WTC11 (cell line): ENCODE results near the gene ITM2C. TPM values are rescaled to one million over a fixed set of nuclear protein-coding genes. Genes with fewer than 3 reads are reported as not detected.

Experiments used
- ATAC-seq: fragments of 200-7000 bp; cut with Tn5 transposase; 2 replicates; pipeline ENCODE4 v1.10.0; 2021; ENCODE audit warnings: mild to moderate bottlenecking, moderate library complexity
- CTCF ChIA-PET: fragments of 300-600 bp; sonication (Branson Sonifier 250); formaldehyde crosslinking; loops from one replicate; lab custom pipeline; 2021; ENCODE audit warnings: antibody characterized with exemption; lab: Charles Lee
- POLR2A ChIA-PET: fragments of 350-600 bp; sonication (Branson Sonifier 250); formaldehyde crosslinking; loops from one replicate; lab custom pipeline; 2021; ENCODE audit warnings: antibody characterized with exemption; lab: Charles Lee
- DNase-seq: peaks from one replicate; pipeline ENCODE4 v3.0.0; 2021; ENCODE audit warnings: low spot score
- H3K27ac Mint-ChIP-seq: 2 replicates; pipeline ENCODE4 v1.8.0; 2021; ENCODE audit warnings: mixed read lengths
- H3K27me3 Mint-ChIP-seq: 2 replicates; pipeline ENCODE4 v1.8.0; 2021; ENCODE audit warnings: low read depth, mild to moderate bottlenecking, moderate library complexity, mixed read lengths
- H3K36me3 Mint-ChIP-seq: 2 replicates; pipeline ENCODE4 v1.8.0; 2021; ENCODE audit warnings: mixed read lengths
- H3K4me1 Mint-ChIP-seq: 2 replicates; pipeline ENCODE4 v1.8.0; 2022; ENCODE audit warnings: mixed read lengths
- H3K4me3 Mint-ChIP-seq: 2 replicates; pipeline ENCODE4 v1.8.0; 2021; ENCODE audit warnings: mild to moderate bottlenecking, moderate library complexity, mixed read lengths
- H3K9me3 Mint-ChIP-seq: 2 replicates; pipeline ENCODE4 v1.8.0; 2021; ENCODE audit warnings: mixed read lengths
- CTCF ChIP-seq: fragments of 200-600 bp; IDR thresholded peaks from 2 replicates; pipeline ENCODE4 v1.8.0; 2022; ENCODE audit warnings: antibody characterized with exemption
- GRHL2 ChIP-seq: fragments of 250-450 bp; sonication (Bioruptor Pico); IDR thresholded peaks from 2 replicates; pipeline ENCODE4 v1.8.0; 2022; ENCODE audit warnings: mild to moderate bottlenecking, moderate library complexity; ENCODE audit not compliant: insufficient replicate concordance, severe bottlenecking
- MXD4 ChIP-seq: fragments of 250-450 bp; sonication (Bioruptor Pico); IDR thresholded peaks from 2 replicates; pipeline ENCODE4 v1.8.0; 2021; ENCODE audit warnings: mild to moderate bottlenecking, moderate library complexity, borderline replicate concordance
- NR1H2 ChIP-seq: sonication (generic); formaldehyde crosslinking; IDR thresholded peaks from 2 replicates; pipeline ENCODE4 v1.9.0; 2021; ENCODE audit warnings: mild to moderate bottlenecking, moderate library complexity, missing genetic modification reagents
- SOX15 ChIP-seq: fragments of 250-450 bp; sonication (Bioruptor Pico); IDR thresholded peaks from 2 replicates; pipeline ENCODE4 v1.9.0; 2021; ENCODE audit warnings: mild to moderate bottlenecking
- USF2 ChIP-seq: sonication (generic); formaldehyde crosslinking; IDR thresholded peaks from 2 replicates; pipeline ENCODE4 v1.8.1; 2023; ENCODE audit warnings: mild to moderate bottlenecking, missing genetic modification reagents, moderate library complexity
- ZNF281 ChIP-seq: sonication (generic); formaldehyde crosslinking; IDR thresholded peaks from 2 replicates; pipeline ENCODE4 v1.8.0; 2023; ENCODE audit warnings: mild to moderate bottlenecking, missing genetic modification reagents
- ZNF396 ChIP-seq: fragments of 250-450 bp; sonication (Bioruptor Pico); IDR thresholded peaks from 2 replicates; pipeline ENCODE4 v1.8.0; 2021; ENCODE audit warnings: mild to moderate bottlenecking, moderate library complexity, borderline replicate concordance
- ZNF416 ChIP-seq: fragments of 250-450 bp; sonication (Bioruptor Pico); IDR thresholded peaks from 2 replicates; pipeline ENCODE4 v1.9.0; 2021; ENCODE audit warnings: mild to moderate bottlenecking, inconsistent platforms
- ZNF532 ChIP-seq: fragments of 250-450 bp; sonication (Bioruptor Pico); IDR thresholded peaks from 2 replicates; pipeline ENCODE4 v1.9.0; 2021; ENCODE audit warnings: mild to moderate bottlenecking, borderline replicate concordance
- total RNA-seq: library from RNA; stranded (reverse); gene quantifications from 3 replicates; pipeline ENCODE4 v1.2.3, GENCODE V29; 2021

Gene ITM2C
- total RNA-seq, 1 experiment from 2014 or later, result 316 TPM

DNA sequence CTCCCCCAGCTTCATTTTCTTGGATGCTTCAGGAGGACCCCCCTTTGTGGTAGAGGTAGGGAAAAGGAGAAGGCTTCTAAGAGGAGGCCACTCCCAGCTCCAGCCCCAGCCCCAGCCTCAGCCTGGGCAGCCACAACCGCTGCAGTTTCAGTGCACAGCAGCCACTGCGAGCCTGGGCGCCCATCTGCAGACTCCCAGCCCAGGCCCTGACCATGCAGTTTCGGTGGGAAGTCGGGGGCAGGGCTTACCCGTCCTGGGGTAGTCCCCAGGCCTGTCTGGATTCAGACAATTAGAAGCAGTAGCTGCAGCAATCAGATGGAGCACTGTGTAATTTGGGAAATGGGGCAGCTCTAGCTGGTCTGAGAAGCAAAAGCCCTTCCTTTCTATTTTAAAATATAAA lies 28.6 kb downstream of the ITM2C start:
- Mint-ChIP-seq H3K4me1 (peaks cover 15% of the 10 kb centered on the region), H3K27me3 (no peaks in the 10 kb centered on the region; the same call in 1 of the 2 replicates), H3K27ac (no peak overlapping the region), H3K9me3 (0 out of 2 replicates have a peak, but pooled peaks cover 3% of the 10 kb centered on the region), H3K36me3 (no peaks in the 10 kb centered on the region), H3K4me3 (no peak overlapping the region)
- no peak for TF ChIP-seq NR1H2 (CRISPR knock-in tag)
- CTCF ChIA-PET, result interaction anchor here (0.7 to 3.1 kb wide), 4 partner anchors 9 to 44 kb away, joined by 3 to 14 read pairs (median 7); partner anchors contain the start of gene GPR55
- ATAC-seq (peak; percentile 71), DNase-seq (no peak)
- POLR2A ChIA-PET, result interaction anchor here (0.6 kb wide), 1 partner anchor 22 kb away, joined by 4 read pairs; no protein-coding TSS in a partner anchor

DNA sequence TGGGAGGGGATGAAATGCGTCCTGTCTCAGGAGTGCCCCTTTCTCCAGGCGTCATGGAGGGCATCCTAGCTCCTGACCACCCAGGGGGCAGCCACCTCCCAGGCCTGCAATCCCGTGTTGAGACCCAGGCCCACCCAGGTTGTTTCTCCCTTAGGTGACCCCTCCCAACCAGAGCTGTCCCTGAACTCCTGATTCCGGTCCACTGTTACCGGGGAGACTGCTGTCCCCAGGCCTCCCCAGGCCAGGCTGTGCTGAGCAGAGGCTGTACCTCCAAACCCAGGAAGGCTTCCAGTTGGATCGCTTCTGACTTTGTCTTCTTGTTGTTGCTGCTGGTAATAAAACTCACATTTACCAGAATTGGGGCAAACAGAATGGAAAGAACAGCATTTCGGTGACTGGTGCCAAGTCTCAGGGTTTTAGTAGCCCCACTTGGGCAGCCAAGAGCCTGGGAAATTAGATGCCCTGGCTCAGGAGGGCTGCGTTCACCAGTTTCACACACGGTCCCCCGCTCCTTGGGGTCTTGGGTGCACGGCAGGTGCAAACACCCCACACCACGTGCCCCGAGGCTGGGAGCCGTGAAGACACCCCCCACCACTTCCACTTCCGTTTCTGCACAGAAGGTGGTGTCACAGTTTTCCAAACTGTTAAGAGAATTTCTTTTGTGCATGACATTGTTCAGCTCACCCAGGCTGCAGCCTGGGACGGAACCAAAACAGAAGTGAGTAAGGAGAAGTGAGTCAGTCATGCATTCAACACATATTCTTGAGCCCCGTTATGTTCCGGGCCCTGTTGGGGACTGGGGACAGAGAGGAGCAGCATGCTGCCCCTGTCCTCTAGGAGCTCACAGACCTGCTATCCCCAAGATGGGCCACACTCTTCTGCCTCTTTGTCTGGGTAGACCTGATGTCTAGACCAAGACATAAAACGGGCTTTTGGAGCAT lies 29.4 kb downstream of the ITM2C start:
- no peak for TF ChIP-seq MXD4
- no peak for TF ChIP-seq GRHL2 (CRISPR knock-in tag)
- TF ChIP-seq CTCF, result no peak
- no peak for TF ChIP-seq ZNF396
- no peak for TF ChIP-seq ZNF281 (CRISPR knock-in tag)
- no peak for TF ChIP-seq SOX15 (CRISPR knock-in tag)
- TF ChIP-seq USF2 (CRISPR knock-in tag), result no peak
- no peak for TF ChIP-seq ZNF532 (CRISPR knock-in tag)
- no peak for TF ChIP-seq ZNF416 (CRISPR knock-in tag)
- DNase-seq (peak; percentile 9), ATAC-seq (no peak)
- Mint-ChIP-seq H3K27ac (peak overlapping the region; percentile 8; the same call in 1 of the 2 replicates), H3K4me3 (no peak overlapping the region), H3K27me3 (no peaks in the 10 kb centered on the region; the same call in 1 of the 2 replicates), H3K9me3 (no peaks in the 10 kb centered on the region), H3K36me3 (no peaks in the 10 kb centered on the region), H3K4me1 (peaks cover 23% of the 10 kb centered on the region)
- POLR2A ChIA-PET, result no interaction called here
- CTCF ChIA-PET, result interaction anchor here (1.2 to 3.1 kb wide), 4 partner anchors 8 to 30 kb away, joined by 3 to 14 read pairs (median 7); partner anchors contain the start of gene GPR55
